ENCODE results near the gene ABCB8. TPM values are rescaled to one million over a fixed set of nuclear protein-coding genes. Genes with fewer than 3 reads are reported as not detected.

Gene ABCB8
- total and polyA plus RNA-seq, 9 of the 15 experiments (the other 6 are each of a cell fraction or from before 2014, with no cell fraction given), result 7.6 to 106 (median 36.3) TPM

DNA sequence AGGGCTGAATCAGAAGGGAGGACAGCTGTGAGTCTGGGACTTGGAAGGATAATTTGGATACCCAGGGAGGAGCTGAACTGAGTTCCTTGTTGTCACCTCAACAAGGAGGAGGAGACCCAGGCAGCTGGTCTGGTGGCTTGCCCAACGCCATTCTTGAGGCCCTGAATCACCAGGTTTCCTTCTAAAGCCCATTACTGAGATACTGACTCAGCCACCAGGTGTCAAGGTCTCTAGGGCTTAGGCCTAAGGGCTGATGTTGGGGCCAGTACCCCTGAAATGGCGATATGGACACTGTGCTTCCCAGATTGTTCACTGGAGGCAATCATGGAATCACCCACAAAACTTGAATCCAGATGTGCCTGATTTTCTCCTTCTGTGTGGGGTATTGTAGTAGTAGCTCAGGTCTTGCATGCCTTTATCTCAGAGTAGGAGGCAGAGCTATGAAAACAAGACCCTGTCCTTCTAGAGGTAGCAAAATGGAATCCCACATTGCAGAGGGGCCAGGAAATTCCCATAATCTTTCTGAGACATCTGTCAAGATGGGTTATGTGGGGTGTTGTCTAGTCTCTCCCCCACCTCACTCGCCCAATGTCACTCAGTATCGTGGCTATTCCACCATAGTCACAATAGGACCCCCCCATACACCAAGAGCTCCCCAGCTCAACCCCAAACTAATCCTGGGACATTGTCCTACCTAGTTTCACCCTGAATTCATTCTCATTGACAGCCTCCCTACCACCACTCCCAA lies 2.2 kb upstream of the ABCB8 start (continued):
- TF ChIP-seq, protein P1, sequence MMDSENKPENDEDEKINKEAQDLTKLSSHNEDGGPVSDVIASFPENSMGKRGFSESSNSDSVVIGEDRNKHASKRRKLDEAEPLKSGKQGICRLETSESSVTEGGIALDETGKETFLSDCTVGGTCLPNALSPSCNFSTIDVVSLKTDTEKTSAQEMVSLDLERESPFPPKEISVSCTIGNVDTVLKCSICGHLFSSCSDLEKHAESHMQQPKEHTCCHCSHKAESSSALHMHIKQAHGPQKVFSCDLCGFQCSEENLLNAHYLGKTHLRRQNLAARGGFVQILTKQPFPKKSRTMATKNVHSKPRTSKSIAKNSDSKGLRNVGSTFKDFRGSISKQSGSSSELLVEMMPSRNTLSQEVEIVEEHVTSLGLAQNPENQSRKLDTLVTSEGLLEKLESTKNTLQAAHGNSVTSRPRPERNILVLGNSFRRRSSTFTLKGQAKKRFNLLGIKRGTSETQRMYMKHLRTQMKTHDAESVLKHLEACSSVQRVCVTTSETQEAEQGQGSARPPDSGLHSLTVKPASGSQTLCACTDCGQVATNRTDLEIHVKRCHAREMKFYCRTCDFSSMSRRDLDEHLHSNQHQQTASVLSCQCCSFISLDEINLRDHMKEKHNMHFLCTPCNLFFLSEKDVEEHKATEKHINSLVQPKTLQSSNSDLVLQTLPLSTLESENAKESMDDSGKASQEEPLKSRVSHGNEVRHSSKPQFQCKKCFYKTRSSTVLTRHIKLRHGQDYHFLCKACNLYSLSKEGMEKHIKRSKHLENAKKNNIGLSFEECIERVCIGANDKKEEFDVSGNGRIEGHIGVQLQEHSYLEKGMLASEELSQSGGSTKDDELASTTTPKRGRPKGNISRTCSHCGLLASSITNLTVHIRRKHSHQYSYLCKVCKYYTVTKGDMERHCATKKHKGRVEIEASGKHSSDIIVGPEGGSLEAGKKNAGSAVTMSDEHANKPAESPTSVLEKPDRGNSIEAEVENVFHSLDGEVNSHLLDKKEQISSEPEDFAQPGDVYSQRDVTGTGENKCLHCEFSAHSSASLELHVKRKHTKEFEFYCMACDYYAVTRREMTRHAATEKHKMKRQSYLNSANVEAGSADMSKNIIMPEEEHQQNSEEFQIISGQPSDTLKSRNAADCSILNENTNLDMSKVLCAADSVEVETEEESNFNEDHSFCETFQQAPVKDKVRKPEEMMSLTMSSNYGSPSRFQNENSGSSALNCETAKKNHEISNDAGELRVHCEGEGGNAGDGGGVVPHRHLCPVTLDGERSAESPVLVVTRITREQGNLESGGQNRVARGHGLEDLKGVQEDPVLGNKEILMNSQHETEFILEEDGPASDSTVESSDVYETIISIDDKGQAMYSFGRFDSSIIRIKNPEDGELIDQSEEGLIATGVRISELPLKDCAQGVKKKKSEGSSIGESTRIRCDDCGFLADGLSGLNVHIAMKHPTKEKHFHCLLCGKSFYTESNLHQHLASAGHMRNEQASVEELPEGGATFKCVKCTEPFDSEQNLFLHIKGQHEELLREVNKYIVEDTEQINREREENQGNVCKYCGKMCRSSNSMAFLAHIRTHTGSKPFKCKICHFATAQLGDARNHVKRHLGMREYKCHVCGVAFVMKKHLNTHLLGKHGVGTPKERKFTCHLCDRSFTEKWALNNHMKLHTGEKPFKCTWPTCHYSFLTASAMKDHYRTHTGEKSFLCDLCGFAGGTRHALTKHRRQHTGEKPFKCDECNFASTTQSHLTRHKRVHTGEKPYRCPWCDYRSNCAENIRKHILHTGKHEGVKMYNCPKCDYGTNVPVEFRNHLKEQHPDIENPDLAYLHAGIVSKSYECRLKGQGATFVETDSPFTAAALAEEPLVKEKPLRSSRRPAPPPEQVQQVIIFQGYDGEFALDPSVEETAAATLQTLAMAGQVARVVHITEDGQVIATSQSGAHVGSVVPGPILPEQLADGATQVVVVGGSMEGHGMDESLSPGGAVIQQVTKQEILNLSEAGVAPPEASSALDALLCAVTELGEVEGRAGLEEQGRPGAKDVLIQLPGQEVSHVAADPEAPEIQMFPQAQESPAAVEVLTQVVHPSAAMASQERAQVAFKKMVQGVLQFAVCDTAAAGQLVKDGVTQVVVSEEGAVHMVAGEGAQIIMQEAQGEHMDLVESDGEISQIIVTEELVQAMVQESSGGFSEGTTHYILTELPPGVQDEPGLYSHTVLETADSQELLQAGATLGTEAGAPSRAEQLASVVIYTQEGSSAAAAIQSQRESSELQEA (IDR thresholded peaks at IDR 0.05; ENCODE audit: low read depth), result no peak
- TF ChIP-seq ZNF124 (CRISPR knock-in tag; IDR thresholded peaks at IDR 0.05) (no peak), POLR2G (IDR thresholded peaks at IDR 0.05; ENCODE audit: low read depth, low read length) (no peak), TCF7 (IDR thresholded peaks at IDR 0.05; ENCODE audit: borderline replicate concordance) (no peak), ZNF12 (CRISPR knock-in tag; IDR thresholded peaks at IDR 0.05) (no peak; the same call in 1 of the 2 replicates), ZNF316 (IDR thresholded peaks at IDR 0.05) (peak; percentile 95), MYC (IDR thresholded peaks at IDR 0.05; ENCODE audit: low read depth, low read length) (no peak), MYC (CRISPR knock-in tag; IDR thresholded peaks at IDR 0.05; ENCODE audit: borderline replicate concordance, low read depth) (no peak), ZBTB8A (IDR thresholded peaks at IDR 0.05; ENCODE audit: partially characterized antibody) (no peak), ZNF668 (CRISPR knock-in tag; IDR thresholded peaks at IDR 0.05) (no peak), SP2 (IDR thresholded peaks at IDR 0.05; ENCODE audit: extremely low read depth, low read depth, low read length, poor library complexity, severe bottlenecking) (no peak), HEY1 (CRISPR knock-in tag; IDR thresholded peaks at IDR 0.05; ENCODE audit: borderline replicate concordance) (no peak), GABPB2 (CRISPR knock-in tag; conservative IDR thresholded peaks at IDR 0.05) (no peak), SNRNP70 (optimal IDR thresholded peaks at IDR 0.05; ENCODE audit: low read depth, low read length) (no peak), BRCA1 (IDR thresholded peaks at IDR 0.05) (no peak), BRCA1 (CRISPR knock-in tag; IDR thresholded peaks at IDR 0.05) (no peak), MAFG (tag; conservative IDR thresholded peaks at IDR 0.05) (peak; percentile 68), ESRRA (IDR thresholded peaks at IDR 0.05; ENCODE audit: borderline replicate concordance, low read depth) (no peak), CBX1 (IDR thresholded peaks at IDR 0.05; ENCODE audit: low read depth) (no peak), ADNP (tag; IDR thresholded peaks at IDR 0.05) (no peak)
- TF ChIP-seq, protein P2, sequence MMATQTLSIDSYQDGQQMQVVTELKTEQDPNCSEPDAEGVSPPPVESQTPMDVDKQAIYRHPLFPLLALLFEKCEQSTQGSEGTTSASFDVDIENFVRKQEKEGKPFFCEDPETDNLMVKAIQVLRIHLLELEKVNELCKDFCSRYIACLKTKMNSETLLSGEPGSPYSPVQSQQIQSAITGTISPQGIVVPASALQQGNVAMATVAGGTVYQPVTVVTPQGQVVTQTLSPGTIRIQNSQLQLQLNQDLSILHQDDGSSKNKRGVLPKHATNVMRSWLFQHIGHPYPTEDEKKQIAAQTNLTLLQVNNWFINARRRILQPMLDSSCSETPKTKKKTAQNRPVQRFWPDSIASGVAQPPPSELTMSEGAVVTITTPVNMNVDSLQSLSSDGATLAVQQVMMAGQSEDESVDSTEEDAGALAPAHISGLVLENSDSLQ (IDR thresholded peaks at IDR 0.05), result peak; percentile 27; the same call in 1 of the 2 replicates

All from K562 (cell line).